H9 (cell line): ENCODE measurements around the gene SEMA5A. TPM values are rescaled to one million over a fixed set of nuclear protein-coding genes. Genes with fewer than 3 reads are reported as not detected.

Experiments used
- DNase-seq: peaks from one replicate; pipeline ENCODE4 v3.0.0-alpha.2; 2017
- H2AFZ ChIP-seq: one replicate; pipeline ENCODE4 v1.6.1; 2013; ENCODE audit warnings: mild to moderate bottlenecking, low read length, control low read depth, moderate library complexity
- H2AK5ac ChIP-seq: 2 replicates; pipeline ENCODE4 v1.6.1; 2013; ENCODE audit warnings: low read length, control low read depth, mixed read lengths; ENCODE audit not compliant: insufficient read length
- H2BK120ac ChIP-seq: one replicate; pipeline ENCODE4 v1.6.1; 2013; ENCODE audit warnings: low read depth, mild to moderate bottlenecking, low read length, control low read depth, inconsistent platforms; ENCODE audit not compliant: poor library complexity, severe bottlenecking
- H2BK12ac ChIP-seq: 2 replicates; pipeline ENCODE4 v1.6.1; 2013; ENCODE audit warnings: low read length, control low read depth, mixed read lengths, low read depth; ENCODE audit not compliant: insufficient read length
- H2BK15ac ChIP-seq: 2 replicates; pipeline ENCODE4 v1.6.1; 2013; ENCODE audit warnings: low read depth, low read length, control low read depth
- H2BK20ac ChIP-seq: one replicate; pipeline ENCODE4 v1.6.1; 2013; ENCODE audit warnings: low read depth, mild to moderate bottlenecking, low read length, control low read depth, inconsistent platforms; ENCODE audit not compliant: poor library complexity, severe bottlenecking
- H2BK5ac ChIP-seq: 2 replicates; pipeline ENCODE4 v1.6.1; 2013; ENCODE audit warnings: low read length, control low read depth, mixed read lengths; ENCODE audit not compliant: insufficient read length
- H3K14ac ChIP-seq: 2 replicates; pipeline ENCODE4 v1.6.1; 2013; ENCODE audit warnings: low read length, control low read depth; ENCODE audit not compliant: insufficient read depth
- H3K18ac ChIP-seq: 2 replicates; pipeline ENCODE4 v1.6.1; 2013; ENCODE audit warnings: low read depth, mild to moderate bottlenecking, mixed read lengths, low read length, control low read depth; ENCODE audit not compliant: insufficient read length
- H3K23ac ChIP-seq: 2 replicates; pipeline ENCODE4 v1.6.1; 2013; ENCODE audit warnings: low read length, control low read depth, mixed read lengths, low read depth; ENCODE audit not compliant: insufficient read length
- H3K23me2 ChIP-seq: 2 replicates; pipeline ENCODE4 v1.6.1; 2013; ENCODE audit warnings: low read depth, mild to moderate bottlenecking, mixed read lengths, low read length, control low read depth; ENCODE audit not compliant: insufficient read length, poor library complexity, severe bottlenecking
- H3K27ac ChIP-seq: 2 replicates; pipeline ENCODE4 v1.5.1; 2013; ENCODE audit warnings: low read length, control low read depth, mixed read lengths, low read depth; ENCODE audit not compliant: insufficient read length
- H3K27me3 ChIP-seq: 2 replicates; pipeline ENCODE4 v1.6.1; 2013; ENCODE audit warnings: low read length, control low read depth, inconsistent platforms; ENCODE audit not compliant: insufficient read depth
- H3K4ac ChIP-seq: 2 replicates; pipeline ENCODE4 v1.6.1; 2013; ENCODE audit warnings: low read depth, mild to moderate bottlenecking, control low read depth, inconsistent platforms, low read length, moderate library complexity
- H3K4me1 ChIP-seq: 2 replicates; pipeline ENCODE4 v1.6.1; 2013; ENCODE audit warnings: low read length, control low read depth, inconsistent platforms; ENCODE audit not compliant: insufficient read depth
- H3K4me2 ChIP-seq: 2 replicates; pipeline ENCODE4 v1.6.1; 2013; ENCODE audit warnings: low read length, control low read depth, mixed read lengths; ENCODE audit not compliant: insufficient read length, insufficient read depth
- H3K56ac ChIP-seq: 2 replicates; pipeline ENCODE4 v1.6.1; 2013; ENCODE audit warnings: low read depth, mild to moderate bottlenecking, mixed read lengths, low read length, control low read depth; ENCODE audit not compliant: insufficient read length
- H3K79me1 ChIP-seq: 2 replicates; pipeline ENCODE4 v1.6.1; 2013; ENCODE audit warnings: low read depth, mild to moderate bottlenecking, moderate library complexity, low read length, control low read depth, inconsistent platforms; ENCODE audit not compliant: insufficient read depth, poor library complexity, severe bottlenecking
- H3K79me2 ChIP-seq: 2 replicates; pipeline ENCODE4 v1.6.1; 2013; ENCODE audit warnings: low read length, control low read depth, inconsistent platforms; ENCODE audit not compliant: insufficient read depth
- H3K9ac ChIP-seq: 2 replicates; pipeline ENCODE4 v1.6.1; 2013; ENCODE audit warnings: low read length, control low read depth, mixed read lengths; ENCODE audit not compliant: insufficient read length; ENCODE audit errors: extremely low read depth
- H3K9me3 ChIP-seq: one replicate; pipeline ENCODE4 v1.6.1; 2013; ENCODE audit warnings: low read depth, low read length, inconsistent platforms; ENCODE audit not compliant: control insufficient read depth
- H3T11ph ChIP-seq: one replicate; pipeline ENCODE4 v1.6.1; 2013; ENCODE audit warnings: mild to moderate bottlenecking, low read length, control low read depth, inconsistent platforms
- H4K20me1 ChIP-seq: one replicate; pipeline ENCODE4 v1.6.1; 2013; ENCODE audit not compliant: control insufficient read depth, insufficient read length, insufficient read depth
- H4K5ac ChIP-seq: 2 replicates; pipeline ENCODE4 v1.6.1; 2013; ENCODE audit warnings: low read depth, mild to moderate bottlenecking, mixed read lengths, low read length, control low read depth; ENCODE audit not compliant: insufficient read length
- H4K8ac ChIP-seq: replicated peaks from 2 replicates; pipeline ENCODE4 v1.6.1; 2013; ENCODE audit warnings: low read length, control low read depth, mixed read lengths, low read depth; ENCODE audit not compliant: insufficient read length
- H4K91ac ChIP-seq: 2 replicates; pipeline ENCODE4 v1.6.1; 2013; ENCODE audit warnings: low read depth, mild to moderate bottlenecking, moderate library complexity, mixed read lengths, low read length, control low read depth; ENCODE audit not compliant: insufficient read length
- H3K27ac Mint-ChIP-seq, 3 experiments: 2 replicates in 2 of 3; 3 replicates in 1 of 3; pipeline ENCODE4 v1.8.0; 2020 to 2021; ENCODE audit warnings: mixed read lengths in 3 of 3, mild to moderate bottlenecking in 1 of 3, moderate library complexity in 1 of 3
- H3K27me3 Mint-ChIP-seq: 2 replicates; pipeline ENCODE4 v1.8.0; 2021; ENCODE audit warnings: low read depth, mild to moderate bottlenecking, moderate library complexity, mixed read lengths
- H3K36me3 Mint-ChIP-seq, 3 experiments: 2 replicates in 2 of 3; 3 replicates in 1 of 3; pipeline ENCODE4 v1.8.0; 2020 to 2021; ENCODE audit warnings: low read depth in 3 of 3, mixed read lengths in 3 of 3; ENCODE audit not compliant: insufficient read depth in 1 of 3
- H3K4me1 Mint-ChIP-seq, 2 experiments: 2 replicates each; pipeline ENCODE4 v1.8.0; 2020; ENCODE audit warnings: mixed read lengths in 2 of 2
- H3K4me3 Mint-ChIP-seq, 2 experiments: 2 replicates in 1 of 2; 3 replicates in 1 of 2; pipeline ENCODE4 v1.8.0; 2020 to 2021; ENCODE audit warnings: mild to moderate bottlenecking in 2 of 2, mixed read lengths in 2 of 2, moderate library complexity in 1 of 2
- H3K9me3 Mint-ChIP-seq, 2 experiments: 2 replicates in 1 of 2; 3 replicates in 1 of 2; pipeline ENCODE4 v1.8.0; 2020; ENCODE audit warnings: mild to moderate bottlenecking in 2 of 2, mixed read lengths in 2 of 2, moderate library complexity in 1 of 2
- WGBS: extraction: QIAGEN DNeasy Blood & Tissue Kit; methylation state at CpG from one replicate; pipeline ENCODE4 v1.1.7; 2013; ENCODE audit warnings: missing lambda C conversion rate, low lambda C conversion rate, mixed read lengths; ENCODE audit not compliant: insufficient read length; ENCODE audit errors: extremely low coverage; 5-methylcytosine and 5-hydroxymethylcytosine counted together
- total RNA-seq: library from RNA; stranded (reverse); gene quantifications from 2 replicates; pipeline ENCODE4 v1.2.1, GENCODE V29; 2021
- TF ChIP-seq, protein P1 (sequence below): fragments of 200-600 bp; sonication (generic); conservative IDR thresholded peaks from 3 replicates; pipeline ENCODE4 v1.8.0; 2021; ENCODE audit warnings: antibody characterized with exemption, mild to moderate bottlenecking

Gene SEMA5A
- total RNA-seq, 1 experiment from 2014 or later: 4.3 TPM

DNA sequence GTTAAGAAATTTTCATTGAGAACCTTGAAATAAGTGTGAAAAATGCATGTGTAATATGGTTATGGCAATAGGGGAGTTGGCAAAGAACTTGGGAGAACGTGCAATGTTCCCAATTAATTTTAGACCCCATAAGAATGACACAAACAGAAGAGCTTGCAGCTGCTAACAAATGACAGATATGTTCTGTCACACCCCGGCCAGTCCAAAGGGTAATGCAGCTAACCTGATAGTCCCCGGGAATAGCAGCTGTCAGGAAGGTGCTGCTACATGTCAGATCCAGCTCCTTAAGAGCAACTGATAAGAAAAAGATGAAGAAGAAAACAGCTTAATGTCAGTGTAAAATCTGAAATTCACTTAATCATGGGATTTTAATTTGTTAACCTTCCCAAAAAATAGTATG is 30.4 kb downstream of the SEMA5A start:
- no peak overlapping the region for H3K27ac Mint-ChIP-seq
- Histone ChIP-seq H3K79me1 (no peaks in the 10 kb centered on the region), H2AFZ (no peak overlapping the region), H3K9ac (no peak overlapping the region), H2BK20ac (no peak overlapping the region), H2AK5ac (no peak overlapping the region), H2BK120ac (no peak overlapping the region), H3K18ac (no peak overlapping the region), H3T11ph (no peak overlapping the region), H4K20me1 (no peaks in the 10 kb centered on the region), H3K4me2 (no peak overlapping the region), H3K23me2 (no peaks in the 10 kb centered on the region), H3K23ac (no peak overlapping the region), H3K27me3 (no peaks in the 10 kb centered on the region), H4K5ac (no peak overlapping the region), H4K91ac (no peak overlapping the region), H3K9me3 (no peaks in the 10 kb centered on the region), H2BK15ac (no peak overlapping the region), H4K8ac (no peak overlapping the region), H3K79me2 (no peaks in the 10 kb centered on the region), H3K56ac (no peak overlapping the region), H3K14ac (no peak overlapping the region), H2BK5ac (no peak overlapping the region), H2BK12ac (no peak overlapping the region), H3K27ac (no peak overlapping the region), H3K4ac (no peak overlapping the region), H3K4me1 (no peaks in the 10 kb centered on the region)
- no peak overlapping the region for H3K4me3 Mint-ChIP-seq
- TF ChIP-seq, protein P1, sequence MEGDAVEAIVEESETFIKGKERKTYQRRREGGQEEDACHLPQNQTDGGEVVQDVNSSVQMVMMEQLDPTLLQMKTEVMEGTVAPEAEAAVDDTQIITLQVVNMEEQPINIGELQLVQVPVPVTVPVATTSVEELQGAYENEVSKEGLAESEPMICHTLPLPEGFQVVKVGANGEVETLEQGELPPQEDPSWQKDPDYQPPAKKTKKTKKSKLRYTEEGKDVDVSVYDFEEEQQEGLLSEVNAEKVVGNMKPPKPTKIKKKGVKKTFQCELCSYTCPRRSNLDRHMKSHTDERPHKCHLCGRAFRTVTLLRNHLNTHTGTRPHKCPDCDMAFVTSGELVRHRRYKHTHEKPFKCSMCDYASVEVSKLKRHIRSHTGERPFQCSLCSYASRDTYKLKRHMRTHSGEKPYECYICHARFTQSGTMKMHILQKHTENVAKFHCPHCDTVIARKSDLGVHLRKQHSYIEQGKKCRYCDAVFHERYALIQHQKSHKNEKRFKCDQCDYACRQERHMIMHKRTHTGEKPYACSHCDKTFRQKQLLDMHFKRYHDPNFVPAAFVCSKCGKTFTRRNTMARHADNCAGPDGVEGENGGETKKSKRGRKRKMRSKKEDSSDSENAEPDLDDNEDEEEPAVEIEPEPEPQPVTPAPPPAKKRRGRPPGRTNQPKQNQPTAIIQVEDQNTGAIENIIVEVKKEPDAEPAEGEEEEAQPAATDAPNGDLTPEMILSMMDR: no peak
- H3K27me3 Mint-ChIP-seq: no peaks in the 10 kb centered on the region
- no CpG with 5 or more reads among the region's 3 CpGs for WGBS
- H3K4me1 Mint-ChIP-seq: peaks cover 2 to 4% of the 10 kb centered on the region in 2 experiments; a peak in 1 of 4 replicates
- H3K9me3 Mint-ChIP-seq: no peaks in the 10 kb centered on the region
- no peak for DNase-seq
- H3K36me3 Mint-ChIP-seq: no peaks in the 10 kb centered on the region
